H1 (cell line): ENCODE data around the gene GDPD3. TPM values are rescaled to one million over a fixed set of nuclear protein-coding genes. Genes with fewer than 3 reads are reported as not detected.

Experiments
- CTCF ChIA-PET: fragments of 300-600 bp; sonication (Branson Sonifier 250); formaldehyde crosslinking; loops from one replicate; lab custom pipeline; 2021; ENCODE audit not compliant: partially characterized antibody; lab: Charles Lee
- POLR2A ChIA-PET: fragments of 300-600 bp; sonication (Branson Sonifier 250); formaldehyde crosslinking; loops from one replicate; lab custom pipeline; 2021; ENCODE audit warnings: inconsistent platforms; ENCODE audit not compliant: partially characterized antibody; lab: Charles Lee
- DNase-seq, 2 experiments: peaks; one replicate each; pipeline versions ENCODE4 v3.0.0 to v3.0.0-alpha.2; 2010 to 2022; ENCODE audit warnings: low spot score in 2 of 2, low read depth in 1 of 2, mixed read lengths in 1 of 2
- FAIRE-seq: peaks from 2 replicates; lab custom pipeline; 2011; peaks lifted over from hg19 to GRCh38; lab: Jason Lieb, UNC
- H2AFZ ChIP-seq: 2 replicates; pipeline ENCODE4 v1.8.1; 2012; ENCODE audit warnings: low read length, inconsistent platforms
- H2AK5ac ChIP-seq: 2 replicates; pipeline ENCODE4 v1.6.1; 2013; ENCODE audit warnings: low read depth, low read length
- H2BK120ac ChIP-seq: replicated peaks from 2 replicates; pipeline ENCODE3; 2013; ENCODE audit warnings: low read depth, low read length, inconsistent platforms
- H2BK12ac ChIP-seq: 2 replicates; pipeline ENCODE4 v1.6.1; 2013; ENCODE audit warnings: low read depth, low read length
- H2BK15ac ChIP-seq: 2 replicates; pipeline ENCODE4 v1.6.1; 2013; ENCODE audit warnings: low read length
- H2BK20ac ChIP-seq: 2 replicates; pipeline ENCODE4 v1.6.1; 2013; ENCODE audit warnings: low read length
- H2BK5ac ChIP-seq: 2 replicates; pipeline ENCODE4 v1.6.1; 2013; ENCODE audit warnings: low read depth, low read length
- H3K14ac ChIP-seq: 2 replicates; pipeline ENCODE4 v1.6.1; 2013; ENCODE audit warnings: inconsistent platforms; ENCODE audit not compliant: insufficient read length
- H3K18ac ChIP-seq: 2 replicates; pipeline ENCODE4 v1.6.1; 2013; ENCODE audit warnings: low read length; ENCODE audit errors: extremely low read depth
- H3K23ac ChIP-seq: 2 replicates; pipeline ENCODE4 v1.6.1; 2013; ENCODE audit warnings: inconsistent platforms; ENCODE audit not compliant: insufficient read length
- H3K23me2 ChIP-seq: 2 replicates; pipeline ENCODE4 v1.6.1; 2013; ENCODE audit warnings: low read depth, low read length
- H3K27ac ChIP-seq: 2 replicates; pipeline ENCODE4 v1.6.1; 2011; ENCODE audit warnings: low read depth, low read length, inconsistent platforms
- H3K27me3 ChIP-seq, 4 experiments: replicated peaks in 1 of 4; 1 replicate in 1 of 4; 2 replicates in 3 of 4; pipeline versions ENCODE4 v1.6.1 to v1.8.1; 2011 to 2013; ENCODE audit warnings: low read length in 3 of 4, mild to moderate bottlenecking in 3 of 4, inconsistent platforms in 2 of 4, mixed read lengths in 2 of 4, moderate library complexity in 1 of 4; ENCODE audit not compliant: control insufficient read depth in 3 of 4, insufficient read depth in 3 of 4; ENCODE audit errors: extremely low read depth in 1 of 4
- H3K36me3 ChIP-seq, 4 experiments: 2 replicates each; pipeline versions ENCODE4 v1.6.1 to v1.8.1; 2011 to 2013; ENCODE audit warnings: mild to moderate bottlenecking in 4 of 4, low read length in 3 of 4, moderate library complexity in 2 of 4, control low read depth in 1 of 4, inconsistent platforms in 1 of 4; ENCODE audit not compliant: insufficient read depth in 4 of 4, control insufficient read depth in 2 of 4
- H3K4ac ChIP-seq: replicated peaks from 2 replicates; pipeline ENCODE3; 2013; ENCODE audit warnings: low read length, low read depth, mixed read lengths, inconsistent platforms; ENCODE audit not compliant: insufficient read length
- H3K4me1 ChIP-seq, 4 experiments: replicated peaks in 1 of 4; 1 replicate in 1 of 4; 2 replicates in 3 of 4; pipeline versions ENCODE4 v1.6.1 to v1.8.1; 2011 to 2013; ENCODE audit warnings: low read length in 3 of 4, inconsistent platforms in 2 of 4, mixed read lengths in 1 of 4; ENCODE audit not compliant: insufficient read depth in 4 of 4, control insufficient read depth in 3 of 4
- H3K4me2 ChIP-seq, 2 experiments: 2 replicates each; pipeline versions ENCODE4 v1.6.1 to v1.8.1; 2011 to 2013; ENCODE audit warnings: low read depth in 2 of 2, low read length in 2 of 2, control low read depth in 1 of 2, inconsistent platforms in 1 of 2, mild to moderate bottlenecking in 1 of 2; ENCODE audit not compliant: insufficient read depth in 1 of 2
- H3K4me3 ChIP-seq, 4 experiments: fragments of 200-600, 300-600 bp in 1 of 4; sonication (generic), shearing (Covaris generic), sonication (Bioruptor Twin) in 1 of 4; 2 replicates each; pipeline versions ENCODE4 v1.5.1 to v1.8.1; 2011 to 2016; ENCODE audit warnings: low read length in 4 of 4, low read depth in 3 of 4, control low read depth in 2 of 4, inconsistent platforms in 2 of 4, mild to moderate bottlenecking in 2 of 4, mixed read lengths in 1 of 4, moderate library complexity in 1 of 4; ENCODE audit not compliant: insufficient read depth in 2 of 4; ENCODE audit errors: extremely low read depth in 1 of 4
- H3K56ac ChIP-seq: replicated peaks from 2 replicates; pipeline ENCODE3; 2013; ENCODE audit warnings: low read depth, mild to moderate bottlenecking, mixed read lengths, low read length, inconsistent platforms; ENCODE audit not compliant: insufficient read length
- H3K79me1 ChIP-seq: 2 replicates; pipeline ENCODE4 v1.6.1; 2013; ENCODE audit warnings: low read depth, low read length, control low read depth
- H3K79me2 ChIP-seq, 2 experiments: 2 replicates each; pipeline versions ENCODE4 v1.6.1 to v1.8.1; 2012 to 2013; ENCODE audit warnings: low read length in 2 of 2, mild to moderate bottlenecking in 2 of 2, inconsistent platforms in 1 of 2; ENCODE audit not compliant: insufficient read depth in 2 of 2, control insufficient read depth in 1 of 2
- H3K9ac ChIP-seq, 4 experiments: replicated peaks in 1 of 4; 1 replicate in 1 of 4; 2 replicates in 3 of 4; pipeline versions ENCODE4 v1.6.1 to v1.8.1; 2011 to 2013; ENCODE audit warnings: low read depth in 3 of 4, low read length in 3 of 4, control low read depth in 2 of 4, mild to moderate bottlenecking in 2 of 4, moderate library complexity in 2 of 4, inconsistent platforms in 1 of 4; ENCODE audit errors: extremely low read depth in 1 of 4
- H3K9me3 ChIP-seq, 2 experiments: 2 replicates each; pipeline versions ENCODE4 v1.6.1 to v1.8.1; 2012 to 2013; ENCODE audit warnings: mild to moderate bottlenecking in 2 of 2, moderate library complexity in 2 of 2, control low read depth in 1 of 2, inconsistent platforms in 1 of 2, low read depth in 1 of 2, low read length in 1 of 2, mixed read lengths in 1 of 2; ENCODE audit not compliant: insufficient read depth in 2 of 2
- H4K20me1 ChIP-seq, 2 experiments: replicated peaks in 1 of 2; 2 replicates each; pipeline versions ENCODE3 to v1.8.1; 2011 to 2013; ENCODE audit warnings: inconsistent platforms in 2 of 2, low read length in 2 of 2, mild to moderate bottlenecking in 1 of 2; ENCODE audit not compliant: insufficient read depth in 2 of 2, control insufficient read depth in 1 of 2
- H4K5ac ChIP-seq: 2 replicates; pipeline ENCODE4 v1.6.1; 2013; ENCODE audit warnings: low read length, low read depth, mixed read lengths, inconsistent platforms; ENCODE audit not compliant: insufficient read length
- H4K8ac ChIP-seq: 2 replicates; pipeline ENCODE4 v1.8.0; 2013; ENCODE audit warnings: mild to moderate bottlenecking, moderate library complexity, low read length, inconsistent platforms; ENCODE audit not compliant: insufficient read depth; ENCODE audit errors: extremely low read depth
- H4K91ac ChIP-seq: replicated peaks from 2 replicates; pipeline ENCODE3; 2013; ENCODE audit warnings: low read length, mixed read lengths, inconsistent platforms; ENCODE audit not compliant: insufficient read length
- BACH1 ChIP-seq: IDR thresholded peaks from 2 replicates; pipeline ENCODE4 v1.6.1; 2012; ENCODE audit warnings: low read length, improper control_type of control experiment
- CBX5 ChIP-seq: fragments of 300-800, 300-1000 bp; sonication (generic); IDR thresholded peaks from 2 replicates; pipeline ENCODE4 v1.7.1; 2016; ENCODE audit warnings: antibody characterized with exemption, low read length, low read depth
- CHD2 ChIP-seq: IDR thresholded peaks from 2 replicates; pipeline ENCODE4 v1.6.1; 2012; ENCODE audit warnings: low read length, improper control_type of control experiment
- GABPA ChIP-seq: IDR thresholded peaks from 2 replicates; pipeline ENCODE4 v1.6.1; 2011; ENCODE audit warnings: mild to moderate bottlenecking, low read length, moderate library complexity, borderline replicate concordance; ENCODE audit not compliant: insufficient read depth
- JUN ChIP-seq: IDR thresholded peaks from 2 replicates; pipeline ENCODE4 v1.6.1; 2011; ENCODE audit warnings: low read depth, mild to moderate bottlenecking, improper control_type of control experiment, low read length
- KDM5A ChIP-seq: fragments of 200-600 bp; IDR thresholded peaks from 2 replicates; pipeline ENCODE4 v1.7.1; 2012; ENCODE audit warnings: mild to moderate bottlenecking, low read length, inconsistent platforms, mixed read lengths
- RFX5 ChIP-seq: IDR thresholded peaks from 2 replicates; pipeline ENCODE4 v1.6.1; 2011; ENCODE audit warnings: low read depth, low read length, improper control_type of control experiment, borderline replicate concordance
- SIRT6 ChIP-seq: IDR thresholded peaks from one replicate; pipeline ENCODE4 v1.7.1; 2012; ENCODE audit warnings: low read length, inconsistent platforms
- SIX5 ChIP-seq: IDR thresholded peaks from 2 replicates; pipeline ENCODE4 v1.6.1; 2011; ENCODE audit warnings: mild to moderate bottlenecking, low read depth, low read length
- SP2 ChIP-seq: IDR thresholded peaks from 2 replicates; pipeline ENCODE4 v1.6.1; 2012; ENCODE audit warnings: mild to moderate bottlenecking, low read length, inconsistent platforms
- SP4 ChIP-seq: IDR thresholded peaks from 2 replicates; pipeline ENCODE4 v1.6.1; 2012; ENCODE audit warnings: low read length, inconsistent platforms
- SUZ12 ChIP-seq: fragments of 200-600 bp; sonication (generic); IDR thresholded peaks from 2 replicates; pipeline ENCODE4 v1.6.1; 2012; ENCODE audit warnings: mild to moderate bottlenecking, inconsistent platforms, low read length, moderate library complexity, mixed read lengths
- TEAD4 ChIP-seq: IDR thresholded peaks from 2 replicates; pipeline ENCODE4 v1.6.1; 2012; ENCODE audit warnings: low read depth, low read length, inconsistent platforms, mixed read lengths
- USF2 ChIP-seq: IDR thresholded peaks from 2 replicates; pipeline ENCODE4 v1.6.1; 2011; ENCODE audit warnings: low read length, improper control_type of control experiment
- ZNF274 ChIP-seq: IDR thresholded peaks from 2 replicates; pipeline ENCODE4 v1.7.0; 2012; ENCODE audit warnings: low read length, borderline replicate concordance; ENCODE audit errors: extremely low read depth
- WGBS, 2 experiments: shearing (Covaris generic) in 1 of 2; methylation state at CpG; one replicate each; pipeline versions ENCODE4 v1.1.6 to v1.1.7; 2013 to 2015; ENCODE audit warnings: low lambda C conversion rate in 2 of 2, mixed read lengths in 2 of 2, inconsistent platforms in 1 of 2, low coverage in 1 of 2, missing lambda C conversion rate in 1 of 2; ENCODE audit not compliant: insufficient replicate concordance in 2 of 2, insufficient coverage in 1 of 2, insufficient read length in 1 of 2; ENCODE audit errors: extremely low coverage in 1 of 2, missing lambda C conversion rate in 1 of 2; 5-methylcytosine and 5-hydroxymethylcytosine counted together
- polyA plus RNA-seq, 7 experiments: library from polyadenylated mRNA; depleted of rRNA in 3 of 7; stranded (reverse) in 5 of 7; unstranded in 2 of 7; fragments of >200 nt in 5 of 7; fragments of 200-250 nt in 2 of 7; gene quantifications; 1 replicate in 5 of 7; 2 replicates in 1 of 7; 4 replicates in 1 of 7; pipeline versions ENCODE4 v1.2.1 to v1.2.3, GENCODE V29; 2011 to 2013; ENCODE audit warnings: missing spikeins in 2 of 7, mixed read lengths in 2 of 7
- total RNA-seq: library from RNA; stranded (reverse); fragmentation: NEBNext Ultra II Directional; extraction: Animal tissue kit (Norgen Biotek cat#: 25700); gene quantifications from 2 replicates; pipeline ENCODE4 v1.2.1, GENCODE V29; 2021

The GDPD3 gene
- total and polyA plus RNA-seq, 2 of the 8 experiments (the other 6 are each of a cell fraction or from before 2014, with no cell fraction given), result 0.20 TPM; not detected in 1

GRCh38 chr16:30141750-30142149 lies 28.4 kb upstream of the GDPD3 start:
- 87% methylated on average over 2 of the region's 2 CpGs; no CpG with 5 or more reads in 1 of the 2 experiments for WGBS, 2 experiments
- POLR2A ChIA-PET, result no interaction called here
- TF ChIP-seq GABPA (no peak), ZNF274 (no peak), SIRT6 (no peak), RFX5 (no peak), JUN (no peak), TEAD4 (no peak), CHD2 (no peak), BACH1 (no peak), CBX5 (no peak), USF2 (no peak), SP4 (no peak), SP2 (no peak), SUZ12 (no peak), SIX5 (no peak), KDM5A (no peak)

More at GRCh38 chr16:30141750-30142149, 28.4 kb upstream of the GDPD3 start:
- no peak overlapping the region for H3K4me3 ChIP-seq
- CTCF ChIA-PET, result interaction anchor here (1.7 kb wide), 1 partner anchor 46 kb away, joined by 5 read pairs; no protein-coding TSS in a partner anchor
- H3K14ac ChIP-seq, result no peak overlapping the region
- H3K4me2 ChIP-seq, result no peak overlapping the region
- H2AFZ ChIP-seq, result no peak overlapping the region
- H2BK5ac ChIP-seq, result no peak overlapping the region
- no peaks in the 10 kb centered on the region for H3K27me3 ChIP-seq
- no peaks in the 10 kb centered on the region for H3K4me1 ChIP-seq
- no peak overlapping the region for H3K18ac ChIP-seq
- H2AK5ac ChIP-seq, result no peak overlapping the region
- no peaks in the 10 kb centered on the region for H3K36me3 ChIP-seq
- H2BK20ac ChIP-seq, result no peak overlapping the region
- no peaks in the 10 kb centered on the region for H3K79me1 ChIP-seq
- H2BK120ac ChIP-seq, result no peak overlapping the region
- no peak overlapping the region for H3K4ac ChIP-seq
- H4K8ac ChIP-seq, result no peak overlapping the region
- DNase-seq (no peak), FAIRE-seq (no peak)
- no peak overlapping the region for H3K27ac ChIP-seq
- no peaks in the 10 kb centered on the region for H3K79me2 ChIP-seq
- H3K56ac ChIP-seq, result no peak overlapping the region
- H4K20me1 ChIP-seq, result no peaks in the 10 kb centered on the region
- no peak overlapping the region for H2BK15ac ChIP-seq
- no peak overlapping the region for H2BK12ac ChIP-seq
- H3K9me3 ChIP-seq, result no peaks in the 10 kb centered on the region
- no peaks in the 10 kb centered on the region for H3K23me2 ChIP-seq
- no peak overlapping the region for H3K23ac ChIP-seq
- no peak overlapping the region for H3K9ac ChIP-seq
- H4K91ac ChIP-seq, result no peak overlapping the region
- H4K5ac ChIP-seq, result no peak overlapping the region
